Activated T-cell treated with anti-CD3 and anti-CD28 coated beads for 24 hours (primary cell): ENCODE results near the gene CCDC134.

Experiments used
- DNase-seq: peaks from one replicate; pipeline ENCODE4 v3.0.0-alpha.2; 2020; ENCODE audit warnings: low read depth

CCDC134 gene

DNA sequence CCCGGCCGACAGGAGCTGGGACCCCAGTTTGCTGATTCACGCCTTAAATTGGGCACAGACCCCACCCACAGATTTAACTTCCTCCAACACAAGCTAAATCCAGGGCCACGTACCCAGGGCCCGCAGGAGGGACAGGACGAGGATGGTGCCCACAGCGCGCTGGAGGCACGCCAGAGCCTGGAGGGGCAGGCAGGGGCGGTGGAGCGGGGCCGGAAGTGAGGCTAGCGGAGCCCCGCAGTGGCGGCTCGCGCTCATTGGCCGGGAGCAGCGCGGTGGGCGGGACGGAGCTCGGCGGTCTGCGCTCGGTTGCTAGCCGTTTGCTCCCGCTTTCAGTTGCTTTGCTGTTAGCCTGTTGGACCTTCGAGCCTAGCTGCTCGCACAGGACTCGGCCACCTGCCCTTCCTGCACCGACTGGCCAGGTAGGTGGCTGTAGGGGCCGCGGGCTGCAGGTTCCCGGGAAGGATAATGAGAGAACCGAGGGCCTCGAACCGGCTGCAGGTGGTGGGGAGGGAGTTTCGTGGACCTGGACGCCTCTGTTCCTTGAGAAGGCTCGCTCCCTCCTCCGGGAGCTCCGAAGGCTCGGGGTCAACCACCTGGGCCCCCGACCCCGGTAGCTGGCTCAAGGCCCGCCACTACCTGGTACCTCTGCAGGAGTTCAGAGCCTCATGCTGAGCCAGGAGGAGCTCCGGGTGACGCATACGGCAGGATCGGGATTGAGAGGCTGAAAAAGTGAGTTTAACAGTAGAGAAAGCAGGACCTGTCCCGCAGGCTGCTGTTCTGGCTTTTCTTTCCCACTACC is at the start of gene CCDC134:
CCDC134 (plus strand) TSS at position 332 of the 799 bp plus-strand sequence. CDS start 8,212 bp downstream, outside the sequence.
- DNase-seq, result peak; percentile 87

DNA sequence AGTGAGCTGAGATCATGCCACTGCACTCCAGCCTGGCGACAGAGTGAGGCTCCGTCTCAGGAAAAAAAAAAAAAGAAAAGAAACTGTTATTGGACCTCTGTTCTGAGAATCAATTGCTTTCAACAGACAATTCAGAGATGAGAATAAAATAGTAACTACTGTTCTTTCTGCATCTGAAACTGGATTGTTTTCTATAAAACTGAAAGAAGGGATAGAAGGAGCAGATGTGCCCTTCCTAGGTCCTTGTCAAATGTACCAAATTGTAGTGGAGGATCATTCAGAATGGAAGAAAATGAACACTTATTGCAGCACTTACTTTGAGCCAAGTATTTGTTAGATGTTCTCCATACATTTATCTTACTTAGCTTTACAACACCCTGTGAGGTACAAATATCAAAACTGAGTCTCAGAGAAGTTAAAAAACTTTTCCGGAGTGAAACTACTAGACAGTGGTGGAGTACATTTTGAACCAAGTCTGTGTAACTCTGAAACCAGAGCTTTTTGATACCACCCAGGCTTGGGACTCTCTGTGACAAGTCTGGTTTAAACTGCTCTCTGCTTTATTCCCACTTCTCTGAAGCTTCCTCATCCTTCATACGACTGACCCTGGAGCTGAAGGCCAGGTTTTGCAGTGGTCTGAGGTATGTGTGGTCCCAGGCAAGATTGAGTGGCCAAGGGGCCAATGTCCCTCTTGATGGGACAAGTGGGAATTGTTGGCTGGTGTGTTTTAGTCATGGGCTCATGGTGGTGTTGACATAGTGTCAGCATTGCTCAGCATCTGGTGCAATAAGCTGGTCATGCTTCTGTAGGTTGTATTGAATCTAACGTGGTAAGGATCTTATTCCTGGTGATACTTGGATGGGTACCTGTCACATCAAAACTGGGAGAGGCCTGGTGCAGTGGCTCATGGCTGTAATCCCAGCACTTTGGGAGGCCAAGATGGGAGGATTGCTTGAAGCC is 48.2 kb upstream of the CCDC134 start:
- no peak for DNase-seq

DNA sequence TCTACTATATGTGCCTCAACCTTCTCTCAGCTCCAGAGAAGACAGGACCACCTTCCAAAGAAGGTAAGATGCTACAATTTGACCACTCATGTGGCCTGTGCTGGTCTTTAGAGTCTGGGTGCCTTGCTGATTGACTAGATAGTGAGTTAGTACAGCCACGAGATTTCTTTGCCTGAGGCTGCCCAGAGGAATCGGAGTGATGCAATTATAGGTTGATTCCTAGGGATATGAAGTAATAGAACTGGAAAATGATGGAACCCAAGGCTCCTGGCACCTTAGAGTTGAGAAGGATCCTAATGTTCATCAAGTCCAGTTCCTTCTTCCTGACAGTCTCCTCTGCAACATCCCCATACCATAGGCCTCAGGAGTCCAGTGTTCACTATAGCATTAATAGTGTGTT is 46.5 kb upstream of the CCDC134 start:
- no peak for DNase-seq

DNA sequence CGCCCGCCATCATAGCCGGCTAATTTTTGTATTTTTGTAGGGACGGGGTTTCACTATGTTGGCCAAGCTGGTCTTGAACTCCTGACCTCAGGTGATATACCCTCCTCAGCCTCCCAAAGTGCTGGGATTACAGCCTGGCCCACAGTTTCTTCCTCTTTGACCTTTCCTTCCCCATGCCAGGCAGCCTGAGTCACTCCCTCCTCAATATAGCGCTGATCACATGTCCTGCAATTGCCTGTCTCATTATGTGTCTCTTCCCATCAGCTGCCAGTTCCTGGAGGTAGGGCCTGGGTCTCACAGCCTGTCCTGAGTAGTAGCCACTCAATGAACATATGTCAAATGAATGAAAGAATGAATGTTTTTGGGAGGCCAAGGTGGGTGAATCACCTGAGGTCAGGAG is 43.0 kb upstream of the CCDC134 start:
- no peak for DNase-seq

DNA sequence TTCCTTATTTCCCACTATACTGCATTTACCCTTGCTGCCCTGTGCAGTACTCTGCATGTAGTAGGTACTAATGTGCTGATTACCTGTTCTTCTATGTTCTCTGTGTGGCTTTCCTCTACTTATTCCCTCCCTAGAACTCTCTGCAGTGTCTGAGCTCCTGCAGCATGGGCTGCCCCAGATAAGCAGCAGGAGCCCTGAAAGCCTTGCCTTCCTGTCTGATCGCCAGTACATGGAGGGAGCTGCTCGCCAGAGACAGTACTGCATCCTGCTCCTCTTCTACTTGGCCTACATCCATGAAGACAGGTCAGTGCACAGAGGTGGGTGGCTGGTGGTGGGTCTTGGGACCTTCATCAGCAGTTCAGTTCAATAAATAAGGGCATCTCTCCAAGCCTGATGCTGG is 42.2 kb upstream of the CCDC134 start:
- no peak for DNase-seq

DNA sequence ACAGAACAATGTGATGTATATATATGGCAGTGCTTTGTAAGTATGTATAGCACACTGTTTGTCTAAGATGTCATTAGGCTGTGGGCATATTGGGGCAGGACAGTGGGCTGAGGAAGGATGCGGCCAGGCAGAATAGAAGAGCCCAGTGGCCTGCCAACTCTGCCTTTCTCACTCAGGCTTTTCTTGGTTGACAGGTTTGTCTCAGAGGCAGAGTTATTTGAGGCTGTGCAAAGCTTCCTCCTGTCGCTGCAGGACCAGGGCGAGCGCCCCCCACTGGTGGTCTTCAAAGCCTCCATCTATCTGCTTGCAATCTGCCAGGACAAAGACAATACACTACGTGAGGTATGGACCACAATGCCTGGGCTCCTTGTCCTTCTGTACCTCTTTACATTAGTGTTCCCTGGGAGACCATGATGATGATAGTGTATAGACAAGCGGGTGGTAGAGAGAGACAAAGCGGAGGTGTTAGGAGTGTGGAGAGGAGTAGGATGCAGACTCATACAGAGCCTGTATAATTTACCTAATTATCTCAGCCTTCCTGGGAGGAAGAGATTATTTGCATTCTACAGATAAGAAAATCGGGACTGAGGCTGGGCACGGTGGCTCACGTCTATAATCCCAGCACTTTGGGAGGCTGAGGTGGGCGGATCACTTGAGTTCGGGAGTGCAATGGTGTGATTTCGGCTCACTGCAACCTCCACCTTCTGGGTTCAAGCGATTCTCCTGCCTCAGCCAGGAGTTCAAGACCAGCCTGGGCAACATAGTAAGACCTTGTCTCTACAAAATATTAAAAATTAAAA is 37.3 kb upstream of the CCDC134 start:
- no peak for DNase-seq

DNA sequence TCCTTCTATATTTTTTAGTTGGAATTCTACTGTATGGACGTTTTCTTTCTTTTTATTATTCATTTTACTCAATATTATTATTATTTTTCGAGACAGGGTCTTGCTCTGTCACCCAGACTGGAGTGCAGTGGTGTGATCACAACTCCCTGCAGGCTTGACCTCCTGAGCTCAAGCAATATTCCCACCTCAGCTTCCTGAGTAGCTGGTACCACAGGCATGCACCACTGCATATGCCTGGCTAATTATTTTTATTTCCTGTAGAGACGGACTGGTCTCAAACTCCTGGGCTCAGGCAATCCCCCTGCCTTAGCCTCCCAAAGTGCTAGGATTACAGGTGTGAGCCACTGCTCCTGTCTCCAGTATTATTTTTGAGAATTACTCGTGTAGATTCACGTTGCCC is 34.0 kb upstream of the CCDC134 start:
- DNase-seq, result no peak

DNA sequence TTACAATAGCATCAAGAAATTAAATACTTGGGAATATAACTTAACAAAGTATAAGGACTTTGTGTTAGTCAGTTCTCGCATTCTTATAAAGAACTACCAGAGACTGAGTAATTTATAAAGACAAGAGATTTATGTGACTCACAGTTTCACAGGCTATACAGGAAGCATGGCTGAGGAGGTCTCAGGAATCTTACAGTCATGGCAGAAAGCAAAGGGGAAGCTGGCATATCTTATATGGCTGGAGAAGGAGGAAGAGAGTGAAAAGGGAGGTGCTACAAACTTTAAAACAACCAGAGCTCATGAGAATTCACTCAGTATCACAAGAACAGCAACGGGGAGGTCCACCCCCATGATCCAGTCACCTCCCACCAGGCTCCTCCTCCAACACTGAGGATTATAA is 32.0 kb upstream of the CCDC134 start:
- no peak for DNase-seq

DNA sequence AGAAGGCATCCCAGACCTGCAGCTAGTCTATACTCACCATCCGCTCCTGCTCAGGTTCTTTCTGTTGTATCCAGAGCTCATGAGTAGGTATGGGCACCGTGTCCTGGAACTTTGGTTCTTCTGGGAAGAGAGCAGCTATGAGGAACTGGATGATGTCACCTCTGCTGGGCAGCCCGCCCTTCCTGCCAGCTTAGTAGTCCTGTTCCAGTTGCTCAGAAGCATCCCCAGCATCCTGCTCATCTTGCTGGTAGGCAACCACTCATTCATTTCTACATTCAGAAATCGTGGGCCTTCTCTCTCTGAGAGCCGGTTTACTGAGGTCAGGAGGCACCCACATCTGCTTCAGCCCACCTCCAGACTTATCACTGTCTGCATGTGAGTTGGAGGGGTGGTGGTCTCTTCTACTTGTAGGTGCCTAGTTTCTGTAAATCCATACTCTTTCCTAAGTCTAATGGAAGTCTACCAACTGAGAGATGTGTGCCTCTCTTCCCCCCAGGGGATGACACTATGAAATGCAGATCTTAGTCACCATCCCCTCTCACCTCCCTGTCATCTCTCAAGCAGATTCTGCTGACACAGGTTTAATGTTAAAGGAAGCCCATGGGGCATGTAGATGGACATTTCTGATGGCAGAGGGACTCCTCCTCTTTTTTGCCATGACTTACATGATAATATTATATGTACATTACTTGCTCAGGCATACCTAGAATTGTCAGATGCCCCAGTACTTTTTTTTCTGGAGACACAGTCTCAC is 29.6 kb upstream of the CCDC134 start:
- DNase-seq, result no peak

DNA sequence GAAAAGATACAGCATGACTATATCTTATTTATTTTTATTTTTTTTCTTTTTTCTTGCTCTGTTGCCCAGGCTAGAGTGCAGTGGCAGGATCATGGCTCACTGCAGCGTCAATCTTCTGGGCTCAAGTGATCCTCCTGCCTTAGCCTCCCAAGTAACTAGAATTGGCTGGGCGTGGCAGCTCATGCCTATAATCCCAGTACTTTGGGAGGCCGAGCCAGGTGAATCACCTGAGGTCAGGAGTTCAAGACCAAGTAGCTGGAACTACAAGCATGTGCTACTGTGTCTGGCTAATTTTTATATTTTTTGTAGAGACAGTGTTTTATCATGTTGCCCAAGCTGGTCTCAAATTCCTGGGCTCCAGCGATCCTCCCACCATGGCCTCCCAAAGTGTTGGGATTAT is 28.3 kb upstream of the CCDC134 start:
- no peak for DNase-seq

DNA sequence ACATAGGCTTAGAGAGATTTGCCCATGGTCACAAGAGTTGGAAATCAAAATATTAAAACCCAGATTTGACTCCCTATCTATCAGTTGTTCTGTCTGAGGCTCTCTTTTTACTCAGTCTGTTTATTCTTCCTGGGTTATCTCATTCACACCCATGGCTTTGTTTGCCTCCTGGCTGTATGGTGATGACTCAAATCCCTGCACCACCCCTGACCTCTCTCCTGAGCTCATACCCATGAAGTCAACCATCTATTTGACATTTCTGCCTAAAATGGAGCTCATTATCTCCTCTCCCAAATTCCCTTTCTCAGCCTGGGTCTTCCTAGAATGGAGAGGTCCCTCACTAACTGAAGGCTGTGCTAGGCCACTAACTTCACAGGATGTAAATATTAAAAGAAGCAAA is 27.8 kb upstream of the CCDC134 start:
- DNase-seq, result no peak

DNA sequence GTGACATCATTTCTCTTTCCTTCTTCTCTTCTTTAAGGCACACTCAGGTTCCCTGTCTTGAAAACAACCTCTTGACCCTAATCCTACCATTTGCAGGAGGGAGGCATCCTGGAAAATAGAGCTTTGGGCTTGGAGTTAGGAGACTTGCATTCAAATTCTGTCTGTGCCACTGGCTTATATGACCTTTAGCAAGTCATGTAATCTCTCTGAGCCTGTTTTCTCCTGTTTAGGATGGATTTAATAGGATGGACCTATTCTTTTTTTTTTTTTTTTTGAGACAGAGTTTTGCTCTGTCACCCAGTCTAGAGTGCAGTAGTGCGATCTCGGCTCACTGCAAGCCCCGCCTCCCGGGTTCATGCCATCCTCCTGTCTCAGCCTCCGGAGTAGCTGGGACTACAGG is 25.1 kb upstream of the CCDC134 start:
- DNase-seq, result no peak

DNA sequence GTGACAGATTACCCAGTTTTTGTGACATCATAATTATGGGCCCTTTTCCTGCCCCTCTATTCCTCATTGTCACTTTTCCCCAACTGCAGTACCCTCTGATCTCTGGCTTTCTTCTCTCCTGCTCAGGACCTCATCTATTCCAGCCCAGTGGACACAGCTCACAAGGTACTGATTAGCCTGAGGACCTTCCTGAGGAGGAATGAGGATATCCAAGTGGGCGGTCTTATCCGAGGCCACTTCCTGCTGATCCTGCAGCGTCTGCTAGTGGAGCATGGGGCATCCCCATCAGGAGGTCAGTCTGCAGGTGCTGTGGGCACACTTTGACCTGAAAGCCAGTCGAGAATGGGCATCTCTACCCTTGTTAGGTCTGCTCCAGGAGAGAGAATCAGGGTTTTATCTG is 24.5 kb upstream of the CCDC134 start:
- no peak for DNase-seq

DNA sequence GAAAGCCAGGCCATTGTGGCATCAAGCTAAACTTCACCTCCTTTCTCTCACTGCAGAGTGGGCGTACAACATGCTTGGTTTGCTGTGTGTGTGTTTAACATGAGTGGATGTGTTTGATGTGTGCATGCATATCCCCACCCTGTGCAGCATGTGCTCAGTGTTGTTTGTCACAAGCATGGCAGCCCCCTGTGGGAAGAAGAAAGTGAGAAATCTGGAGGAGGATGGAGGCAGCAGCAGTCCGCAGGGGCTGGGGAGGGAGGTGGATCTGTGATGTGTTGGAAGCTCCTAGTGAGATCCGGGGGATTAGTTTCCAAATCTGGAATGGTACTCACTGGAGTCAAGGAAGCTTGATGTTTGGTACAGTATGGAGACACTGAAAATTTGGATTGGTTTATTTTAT is 24.1 kb upstream of the CCDC134 start:
- no peak for DNase-seq

DNA sequence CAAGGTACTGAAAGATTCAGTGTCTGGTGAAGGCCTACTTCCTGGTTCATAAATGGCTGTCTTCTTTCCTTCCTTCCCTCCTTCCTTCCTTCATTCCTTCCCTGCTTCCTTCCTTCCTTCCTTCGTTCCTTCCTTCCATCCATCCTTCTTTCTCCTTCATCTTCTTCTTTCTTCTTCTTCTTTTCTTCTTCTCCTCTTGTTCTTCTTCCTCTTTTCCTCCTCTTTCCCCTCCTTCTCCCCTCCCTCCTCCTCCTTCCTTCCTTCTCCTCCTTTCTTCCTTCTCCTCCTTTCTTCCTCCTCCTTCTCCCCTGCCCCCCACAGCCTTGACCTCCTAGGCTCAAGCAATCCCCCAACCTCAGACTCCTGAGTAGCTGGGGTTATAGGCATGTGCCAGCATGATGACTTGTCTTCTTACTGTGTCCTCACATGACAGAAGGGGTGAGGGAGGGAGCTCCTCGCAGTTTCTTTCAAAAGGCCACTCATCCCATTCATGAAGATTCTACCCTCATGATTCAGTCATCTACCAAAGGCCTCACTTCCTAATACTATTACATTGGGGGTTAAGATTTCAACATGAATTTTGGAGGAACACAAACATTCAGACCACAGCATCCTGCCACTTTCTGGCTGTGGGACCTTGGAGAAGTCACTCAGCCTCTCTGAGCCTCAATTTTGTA is 22.6 kb upstream of the CCDC134 start:
- DNase-seq, result no peak

DNA sequence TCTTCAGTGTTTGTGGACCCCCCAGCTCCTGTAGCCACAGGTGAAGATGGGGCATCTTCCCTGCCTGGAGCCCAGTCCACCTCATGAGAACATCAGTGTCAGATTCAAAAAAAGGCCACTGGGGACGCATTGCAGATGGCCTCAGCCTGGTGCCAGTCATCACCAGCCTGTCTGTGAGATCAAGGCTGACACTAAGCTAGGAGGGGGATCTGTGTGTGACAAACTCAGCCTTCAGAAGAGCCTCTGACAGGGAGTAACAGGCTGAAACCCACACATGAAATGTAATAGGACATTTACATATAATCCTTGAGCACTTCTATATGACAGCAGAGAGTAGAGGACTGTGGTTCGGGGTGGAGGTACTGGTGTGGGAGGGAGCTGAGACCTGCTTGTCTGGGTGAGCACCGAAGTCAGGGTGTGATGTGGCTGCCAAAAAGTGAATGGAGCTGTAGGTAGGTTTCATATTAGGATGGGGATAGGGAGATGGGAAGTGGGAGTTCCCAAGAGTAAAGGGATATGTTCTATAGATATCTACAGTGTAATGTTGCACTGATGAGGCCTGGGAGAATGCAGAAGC is 20.5 kb upstream of the CCDC134 start:
- peak; percentile 9 for DNase-seq

DNA sequence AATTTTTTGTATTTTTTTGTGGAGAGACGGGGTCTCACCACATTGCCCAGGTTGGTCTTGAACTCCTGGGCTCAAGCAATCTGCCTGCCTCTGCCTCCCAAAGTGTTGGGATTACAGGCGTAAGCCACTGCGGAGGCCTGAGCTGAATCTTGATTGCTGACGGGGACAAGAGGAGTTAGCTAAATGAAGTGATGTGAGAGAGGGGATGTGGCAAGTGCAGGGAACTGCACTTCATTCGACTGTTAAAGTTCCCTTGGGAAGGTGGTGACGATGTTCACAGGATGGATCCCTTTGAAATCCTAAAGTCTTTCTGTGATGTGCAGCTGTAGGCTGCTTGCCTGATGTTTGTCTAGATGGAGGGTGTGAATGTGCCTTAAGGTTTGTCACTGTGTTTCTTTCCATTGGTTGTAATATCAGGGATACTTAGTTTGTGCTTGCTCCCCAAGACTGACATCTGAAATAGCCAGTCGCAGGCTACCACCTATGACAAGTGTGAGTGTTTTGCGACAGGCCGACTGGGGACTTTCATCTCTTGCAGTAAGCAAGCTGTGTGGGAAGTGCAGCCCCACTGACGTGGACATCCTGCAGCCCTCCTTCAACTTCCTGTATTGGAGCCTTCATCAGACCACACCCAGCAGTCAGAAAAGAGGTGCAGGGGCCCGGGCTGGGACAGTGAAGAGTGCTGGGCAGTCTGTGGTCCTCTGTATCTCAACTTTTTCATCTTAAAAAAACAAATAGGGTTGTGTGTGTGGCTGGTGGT is 19.6 kb upstream of the CCDC134 start:
- peak; percentile 84 for DNase-seq

DNA sequence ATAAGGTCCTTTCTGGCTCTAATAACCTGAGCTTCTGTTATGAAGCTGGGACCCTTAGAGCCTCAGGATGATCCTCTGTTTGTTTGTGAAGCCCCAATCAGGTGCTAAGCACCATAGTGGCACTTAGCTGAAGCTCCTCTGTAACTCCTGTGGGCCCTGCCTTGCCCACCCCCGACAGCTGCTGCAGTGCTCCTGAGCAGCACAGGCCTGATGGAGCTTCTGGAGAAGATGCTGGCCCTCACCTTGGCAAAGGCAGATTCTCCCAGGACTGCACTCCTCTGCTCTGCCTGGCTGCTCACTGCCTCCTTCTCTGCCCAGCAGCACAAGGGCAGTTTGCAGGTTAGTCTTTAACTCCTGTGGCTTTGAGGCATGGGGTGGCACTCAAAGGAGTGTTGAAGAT is 19.0 kb upstream of the CCDC134 start:
- DNase-seq, result no peak

DNA sequence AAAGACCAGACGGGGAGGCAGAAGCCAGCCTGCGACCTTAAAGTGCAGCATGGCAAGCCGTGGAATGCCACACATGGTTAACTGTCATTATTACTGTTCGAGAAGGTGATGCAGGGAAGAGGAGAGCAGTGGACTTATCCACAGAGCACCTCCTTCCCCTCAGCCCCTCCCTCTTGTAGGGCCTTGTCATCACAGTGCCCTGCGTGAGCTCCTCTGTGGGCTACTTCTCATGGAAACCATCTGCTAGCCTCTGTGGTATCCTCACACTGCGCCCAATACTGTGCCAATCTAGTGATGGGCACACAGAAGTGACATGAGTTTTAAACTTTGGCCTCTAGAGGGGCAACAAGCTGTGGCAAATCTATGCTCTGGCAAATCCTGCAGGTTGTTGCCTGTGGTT is 18.2 kb upstream of the CCDC134 start:
- no peak for DNase-seq

DNA sequence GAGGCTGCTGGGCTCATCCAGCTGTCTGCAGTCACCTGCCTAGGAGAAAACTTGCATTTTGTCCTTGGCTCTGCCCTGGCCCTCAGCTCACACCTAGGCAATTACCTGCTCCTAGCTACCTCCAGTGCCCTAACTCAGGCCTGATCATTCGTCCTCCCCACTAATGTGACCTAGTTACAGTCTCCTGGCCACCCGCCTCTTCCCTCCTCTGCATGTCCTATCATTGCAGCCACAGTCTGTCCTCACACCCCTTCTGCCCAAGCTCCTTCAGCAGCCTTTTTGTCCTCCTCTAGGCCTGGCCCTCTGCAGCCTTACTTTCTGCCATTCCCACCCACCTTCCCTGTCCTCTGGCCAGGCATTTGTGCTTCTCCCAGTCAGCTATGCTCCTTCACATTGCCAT is 17.7 kb upstream of the CCDC134 start:
- no peak for DNase-seq
